ENCODE data around the gene COL4A4.

- TF ChIP-seq CTCF (CRISPR knock-in tag; IDR thresholded peaks at IDR 0.05) (no peak), ZNF18 (CRISPR knock-in tag; IDR thresholded peaks at IDR 0.05; ENCODE audit: insufficient replicate concordance) (no peak), ZNF512B (CRISPR knock-in tag; IDR thresholded peaks at IDR 0.05; ENCODE audit: borderline replicate concordance) (no peak), ZSCAN29 (CRISPR knock-in tag; conservative IDR thresholded peaks at IDR 0.05) (no peak), PITX1 (CRISPR knock-in tag; IDR thresholded peaks at IDR 0.05) (no peak), KDM5B (CRISPR knock-in tag; IDR thresholded peaks at IDR 0.05; ENCODE audit: borderline replicate concordance) (no peak), SMAD3 (CRISPR knock-in tag; IDR thresholded peaks at IDR 0.05) (no peak), AHDC1 (CRISPR knock-in tag; IDR thresholded peaks at IDR 0.05; ENCODE audit: borderline replicate concordance) (no peak)
Measured at GRCh38 chr2:226963528-226963927, 200.5 kb downstream of the COL4A4 start.

All from HepG2 (cell line).